ENCODE measurements around the gene CASP8AP2.
"Not testable (repeated sequence)": the region's sequence is repeated elsewhere in the genome, so short reads cannot be mapped to it uniquely, and the experiment has no call there.

CASP8AP2 gene

GRCh38 chr6:89886378-89887120 lies 56.9 kb downstream of the CASP8AP2 start:
- no peak for DNase-seq (ENCODE audit: low read depth)
- TF ChIP-seq CTCF (IDR thresholded peaks at IDR 0.05; ENCODE audit: low read length, missing control alignments) = no peak
- no peak overlapping the region for H3K4me3 ChIP-seq (replicated peaks; ENCODE audit: low read depth, low read length)

- TF ChIP-seq CTCF (IDR thresholded peaks at IDR 0.05; ENCODE audit: low read length, missing control alignments) = no peak
- DNase-seq (ENCODE audit: low read depth) = peak; percentile 8
- no peak overlapping the region for H3K4me3 ChIP-seq (replicated peaks; ENCODE audit: low read depth, low read length)
Measured at GRCh38 chr6:89887452-89888137, 57.9 kb downstream of the CASP8AP2 start.

- DNase-seq (ENCODE audit: low read depth) = no peak
- no peak for TF ChIP-seq CTCF (IDR thresholded peaks at IDR 0.05; ENCODE audit: low read length, missing control alignments)
- no peak overlapping the region for H3K4me3 ChIP-seq (replicated peaks; ENCODE audit: low read depth, low read length)
Measured at GRCh38 chr6:89888138-89888514, 58.4 kb downstream of the CASP8AP2 start.

GRCh38 chr6:89888871-89889270 lies 59.2 kb downstream of the CASP8AP2 start:
- DNase-seq (ENCODE audit: low read depth) = no peak
- no peak overlapping the region for H3K4me3 ChIP-seq (replicated peaks; ENCODE audit: low read depth, low read length)
- no peak for TF ChIP-seq CTCF (IDR thresholded peaks at IDR 0.05; ENCODE audit: low read length, missing control alignments)

GRCh38 chr6:89890845-89891528 lies 61.3 kb downstream of the CASP8AP2 start:
- not testable (repeated sequence) for DNase-seq (ENCODE audit: low read depth); H3K4me3 ChIP-seq (replicated peaks; ENCODE audit: low read depth, low read length)

- not testable (repeated sequence) for H3K4me3 ChIP-seq (replicated peaks; ENCODE audit: low read depth, low read length); DNase-seq (ENCODE audit: low read depth)
Measured at GRCh38 chr6:89892577-89892976, 62.9 kb downstream of the CASP8AP2 start.

- H3K4me3 ChIP-seq (replicated peaks; ENCODE audit: low read depth, low read length) = no peak within 1 kb of the TSS
- TF ChIP-seq CTCF (IDR thresholded peaks at IDR 0.05; ENCODE audit: low read length, missing control alignments) = no peak
- no peak for DNase-seq (ENCODE audit: low read depth)
Measured at GRCh38 chr6:89894169-89894568, 64.5 kb downstream of the CASP8AP2 start, which contains the start of gene GJA10. GJA10 (plus strand) TSS chr6:89894469; CDS start chr6:89894469, 0 bp downstream.
